22Rv1 (cell line): ENCODE data around the gene BSG.

Source experiments
- CTCF ChIP-seq: fragments of 450-650 bp; IDR thresholded peaks from 2 replicates; pipeline ENCODE4 v1.5.1; 2017; ENCODE audit warnings: mild to moderate bottlenecking
- ZFX ChIP-seq: fragments of 450-650 bp; IDR thresholded peaks from 2 replicates; pipeline ENCODE4 v1.6.1; 2017; ENCODE audit warnings: antibody characterized with exemption, borderline replicate concordance

- TF ChIP-seq CTCF (no peak), ZFX (no peak)
Measured at GRCh38 chr19:541699-542098, 30.7 kb upstream of the BSG start.
